Transverse colon (tissue), 4 donors: ENCODE data around the gene NPAS3. TPM values are rescaled to one million over a fixed set of nuclear protein-coding genes. Genes with fewer than 3 reads are reported as not detected.

ENCODE experiments used
- DNase-seq: peaks from one replicate; pipeline ENCODE4 v3.0.0-alpha.2; 2019
- H3K27ac ChIP-seq, 4 donors: fragments of 200-600 bp; sonication (generic); 2 replicates each; pipeline ENCODE4 v1.5.1; 2016 to 2018; ENCODE audit warnings: inconsistent platforms in 4 of 4
- H3K27me3 ChIP-seq: fragments of 200-600 bp; sonication (generic); 2 replicates; pipeline ENCODE4 v1.5.1; 2017; ENCODE audit warnings: inconsistent platforms
- H3K36me3 ChIP-seq, 4 donors: fragments of 200-600 bp; sonication (generic); 2 replicates each; pipeline ENCODE4 v1.5.1; 2017 to 2019; ENCODE audit warnings: inconsistent platforms in 4 of 4
- H3K4me1 ChIP-seq, 4 donors: fragments of 200-600 bp; sonication (generic); 2 replicates each; pipeline ENCODE4 v1.5.1; 2017 to 2020; ENCODE audit warnings: inconsistent platforms in 4 of 4
- H3K4me3 ChIP-seq, 4 donors: fragments of 200-600 bp; sonication (generic); 1 replicate in 1 of 4; 2 replicates in 3 of 4; pipeline versions ENCODE4 v1.5.1 to v1.6.1; 2017 to 2019; ENCODE audit warnings: inconsistent platforms in 4 of 4
- H3K9me3 ChIP-seq, 2 donors: fragments of 200-600 bp; sonication (generic); 2 replicates each; pipeline ENCODE4 v1.5.1; 2017 to 2019; ENCODE audit warnings: inconsistent platforms in 2 of 2
- CTCF ChIP-seq, 5 experiments: fragments of 200-600 bp in 3 of 5; fragments of 450-650 bp in 2 of 5; sonication (generic) in 3 of 5; IDR thresholded peaks; 1 replicate in 2 of 5; 2 replicates in 3 of 5; pipeline ENCODE4 v1.5.1; 2016 to 2017; ENCODE audit warnings: antibody characterized with exemption in 5 of 5, inconsistent platforms in 3 of 5, mild to moderate bottlenecking in 2 of 5, moderate library complexity in 1 of 5
- EP300 ChIP-seq: sonication (generic); formaldehyde crosslinking; IDR thresholded peaks from one replicate; pipeline ENCODE4 v1.6.1; 2017; ENCODE audit warnings: antibody characterized with exemption, low read depth
- POLR2A ChIP-seq: fragments of 450-650 bp; IDR thresholded peaks from one replicate; pipeline ENCODE4 v1.6.1; 2016; ENCODE audit warnings: antibody characterized with exemption, mild to moderate bottlenecking, moderate library complexity
- POLR2AphosphoS5 ChIP-seq, 3 donors: sonication (generic); formaldehyde crosslinking; IDR thresholded peaks; one replicate each; pipeline ENCODE4 v1.6.1; 2016; ENCODE audit warnings: antibody characterized with exemption in 3 of 3
- WGBS, 2 donors: methylation state at CpG; one replicate each; pipeline ENCODE4 v1.1.5; 2018; ENCODE audit warnings: low coverage in 1 of 2; 5-methylcytosine and 5-hydroxymethylcytosine counted together
- in situ Hi-C, 4 donors: fragments of 200-750 bp; cut with MboI; loops; one replicate each; pipeline versions ENCODE4 v1.15.0 to v1.15.1; 2017; ENCODE audit warnings: low sequenced_read_pairs in 3 of 4, low pct_ligation_motif_present in 1 of 4, low pct_unique_long_range_greater_than_20kb in 1 of 4
- intact Hi-C: fragments of 100-400 bp; cut with DNase I; formaldehyde crosslinking; loops from one replicate; pipeline ENCODE4 v1.15.1; 2023; ENCODE audit warnings: low total_unique reads
- total RNA-seq, 4 donors: library from RNA; depleted of rRNA; stranded (reverse); fragments of >200 nt; gene quantifications; one replicate each; pipeline ENCODE4 v1.1.0, GENCODE V29; 2016

Gene NPAS3
- total RNA-seq, 4 donors from 2014 or later = 0.96 to 6.4 (median 1.8) TPM

- no peak for TF ChIP-seq EP300
- no peak for TF ChIP-seq CTCF (IDR thresholded peaks at IDR 0.05)
- TF ChIP-seq POLR2A = no peak
- no peak for TF ChIP-seq POLR2AphosphoS5 (IDR thresholded peaks at IDR 0.05)
- Histone ChIP-seq H3K4me1 (no peaks in the 10 kb centered on the region), H3K27me3 (no peaks in the 10 kb centered on the region), H3K36me3 (no peaks in the 10 kb centered on the region), H3K27ac (no peak overlapping the region), H3K9me3 (peaks cover 0 to 3% of the 10 kb centered on the region in 2 donors), H3K4me3 (no peak overlapping the region)
- intact Hi-C loops (no loop called here), in situ Hi-C loops (no loop called here)
- DNase-seq = no peak
- WGBS, 2 donors = 50 to 77% methylated on average over 1 to 3 of the region's 3 CpGs
These were observed 721.6 kb downstream of the NPAS3 start for GRCh38 chr14:33660248-33660647.

DNA sequence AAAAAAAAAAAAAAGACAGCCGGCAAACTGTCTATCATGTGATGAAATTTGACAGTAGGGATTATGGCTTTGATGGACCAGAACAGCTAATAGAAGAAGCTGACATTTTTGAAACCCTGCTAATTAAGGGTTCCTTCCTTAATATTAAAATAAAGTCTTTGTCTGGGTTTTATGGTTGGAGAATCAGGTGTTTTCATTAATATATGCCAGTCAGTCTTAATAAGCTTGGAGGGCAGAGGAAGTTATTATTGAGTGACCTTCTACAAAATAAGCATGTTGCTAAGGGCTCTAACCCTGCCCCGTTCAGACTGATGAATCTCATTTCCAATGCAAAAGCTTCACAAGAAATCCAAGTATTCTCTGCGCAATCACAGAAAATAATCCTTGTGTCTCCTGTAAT, 722.4 kb downstream of the NPAS3 start:
- intact Hi-C loops (no loop called here), in situ Hi-C loops (no loop called here)
- WGBS, 2 donors = 86 to 90% methylated on average over 3 of the region's 3 CpGs
- H3K9me3 ChIP-seq = peaks cover 0 to 3% of the 10 kb centered on the region in 2 donors
- H3K4me3 ChIP-seq = no peak overlapping the region
- H3K36me3 ChIP-seq = no peaks in the 10 kb centered on the region
- no peaks in the 10 kb centered on the region for H3K27me3 ChIP-seq
- H3K4me1 ChIP-seq = no peaks in the 10 kb centered on the region
- no peak for DNase-seq
- H3K27ac ChIP-seq = no peak overlapping the region
- TF ChIP-seq EP300 (no peak), CTCF (IDR thresholded peaks at IDR 0.05) (no peak), POLR2A (no peak), POLR2AphosphoS5 (IDR thresholded peaks at IDR 0.05) (no peak)

DNA sequence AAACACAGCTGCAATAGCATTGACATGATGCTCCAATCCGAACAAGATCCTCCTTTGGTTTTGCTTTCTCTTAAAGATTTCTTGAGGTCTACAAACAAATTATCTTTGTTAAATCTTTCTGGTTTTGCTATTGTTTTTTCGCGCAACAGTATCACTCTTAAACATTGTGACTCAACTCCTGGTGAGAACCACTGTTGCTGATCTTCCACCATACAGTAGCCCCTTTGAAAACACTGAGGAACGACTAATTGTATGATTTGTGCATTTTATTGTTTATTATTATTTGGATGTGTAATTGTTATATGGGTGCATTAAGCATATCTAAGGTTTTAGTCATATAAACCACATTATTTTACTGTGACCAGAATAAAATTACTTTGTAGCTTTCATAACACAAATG, 729.4 kb downstream of the NPAS3 start:
- intact Hi-C loops = no loop called here
- in situ Hi-C loops = no loop called here
- H3K27me3 ChIP-seq = no peaks in the 10 kb centered on the region
- WGBS, 2 donors = 86 to 88% methylated on average over 4 of the region's 4 CpGs
- H3K36me3 ChIP-seq = no peaks in the 10 kb centered on the region
- H3K27ac ChIP-seq = no peak overlapping the region
- H3K9me3 ChIP-seq = peaks cover 0 to 3% of the 10 kb centered on the region in 2 donors
- H3K4me1 ChIP-seq = no peaks in the 10 kb centered on the region
- no peak for TF ChIP-seq EP300
- no peak for TF ChIP-seq POLR2A
- no peak for TF ChIP-seq POLR2AphosphoS5 (IDR thresholded peaks at IDR 0.05)
- TF ChIP-seq CTCF (IDR thresholded peaks at IDR 0.05) = no peak
- no peak for DNase-seq
- H3K4me3 ChIP-seq = no peak overlapping the region

- in situ Hi-C loops = no loop called here
These were observed 730.4 kb downstream of the NPAS3 start for GRCh38 chr14:33669111-33669510.

More at GRCh38 chr14:33669111-33669510, 730.4 kb downstream of the NPAS3 start:
- Histone ChIP-seq H3K36me3 (no peaks in the 10 kb centered on the region), H3K4me3 (no peak overlapping the region), H3K9me3 (peaks cover 0 to under 1% of the 10 kb centered on the region in 2 donors), H3K27ac (no peak overlapping the region), H3K27me3 (no peaks in the 10 kb centered on the region), H3K4me1 (no peaks in the 10 kb centered on the region)
- TF ChIP-seq EP300 (no peak), POLR2AphosphoS5 (IDR thresholded peaks at IDR 0.05) (no peak), CTCF (IDR thresholded peaks at IDR 0.05) (no peak), POLR2A (no peak)
- intact Hi-C loops = no loop called here
- 52 to 72% methylated on average over 2 of the region's 2 CpGs for WGBS, 2 donors
- DNase-seq = no peak
